Fibroblast of lung (primary cell): ENCODE results near the gene ZSCAN5C. TPM values are rescaled to one million over a fixed set of nuclear protein-coding genes. Genes with fewer than 3 reads are reported as not detected.

ENCODE experiments used
- DNase-seq, 2 donors: peaks; one replicate each; pipeline versions ENCODE4 v3.0.0 to v3.0.0-alpha.2; 2010; ENCODE audit warnings: low read depth in 2 of 2
- H2AFZ ChIP-seq: 2 replicates; pipeline ENCODE4 v1.5.1; 2012; ENCODE audit warnings: low read length, control low read depth, inconsistent platforms
- H3K27ac ChIP-seq: 2 replicates; pipeline ENCODE4 v1.5.1; 2011; ENCODE audit warnings: low read length, control low read depth; ENCODE audit not compliant: insufficient read depth
- H3K27me3 ChIP-seq: 2 replicates; pipeline ENCODE4 v1.5.1; 2011; ENCODE audit warnings: mild to moderate bottlenecking, low read length; ENCODE audit not compliant: control insufficient read depth, insufficient read depth
- H3K36me3 ChIP-seq: 2 replicates; pipeline ENCODE4 v1.5.1; 2011; ENCODE audit warnings: low read length; ENCODE audit not compliant: control insufficient read depth, insufficient read depth
- H3K4me1 ChIP-seq: 2 replicates; pipeline ENCODE4 v1.5.1; 2011; ENCODE audit warnings: low read length; ENCODE audit not compliant: control insufficient read depth, insufficient read depth; ENCODE audit errors: extremely low read depth
- H3K4me2 ChIP-seq: 2 replicates; pipeline ENCODE4 v1.5.1; 2011; ENCODE audit warnings: low read length, control low read depth; ENCODE audit not compliant: insufficient read depth; ENCODE audit errors: extremely low read depth
- H3K4me3 ChIP-seq, 4 experiments: fragments of 200-600 bp in 1 of 4; sonication (generic) in 1 of 4; replicated peaks in 1 of 4; 2 replicates each; pipeline ENCODE4 v1.5.1; 2011 to 2016; ENCODE audit warnings: low read length in 4 of 4, low read depth in 3 of 4, mild to moderate bottlenecking in 3 of 4, control low read depth in 2 of 4, inconsistent platforms in 1 of 4, mixed read lengths in 1 of 4; ENCODE audit not compliant: insufficient read depth in 1 of 4; ENCODE audit errors: control extremely low read depth in 1 of 4
- H3K79me2 ChIP-seq: 2 replicates; pipeline ENCODE4 v1.5.1; 2012; ENCODE audit warnings: mild to moderate bottlenecking, low read length, inconsistent platforms; ENCODE audit not compliant: control insufficient read depth, insufficient read depth
- H3K9ac ChIP-seq: 2 replicates; pipeline ENCODE4 v1.5.1; 2011; ENCODE audit warnings: mild to moderate bottlenecking, low read length, control low read depth; ENCODE audit not compliant: insufficient read depth
- H3K9me3 ChIP-seq: 2 replicates; pipeline ENCODE4 v1.5.1; 2012; ENCODE audit warnings: low read depth, low read length; ENCODE audit not compliant: control insufficient read depth, insufficient read depth
- H4K20me1 ChIP-seq: 2 replicates; pipeline ENCODE4 v1.5.1; 2011; ENCODE audit warnings: low read length; ENCODE audit not compliant: control insufficient read depth, insufficient read depth; ENCODE audit errors: extremely low read depth
- EZH2 ChIP-seq: IDR thresholded peaks from 2 replicates; pipeline ENCODE4 v1.5.1; 2012; ENCODE audit warnings: low read length, control low read depth, mild to moderate bottlenecking; ENCODE audit errors: missing control alignments
- polyA plus RNA-seq, 2 donors: library from polyadenylated mRNA; depleted of rRNA in 1 of 2; stranded (reverse) in 1 of 2; unstranded in 1 of 2; fragments of >200 nt; gene quantifications; 2 replicates each; pipeline ENCODE4 v1.2.1, GENCODE V29; 2011 to 2012; ENCODE audit warnings: missing spikeins in 1 of 2
- total RNA-seq: library from RNA; depleted of rRNA; stranded (reverse); fragments of >200 nt; gene quantifications from 2 replicates; pipeline ENCODE4 v1.2.1, GENCODE V29; 2014
- TF ChIP-seq, protein P1 (sequence below), 2 donors: IDR thresholded peaks in 1 of 2; conservative IDR thresholded peaks in 1 of 2; 1 replicate in 1 of 2; 2 replicates in 1 of 2; pipeline ENCODE4 v1.5.1; 2011 to 2012; ENCODE audit warnings: low read length in 2 of 2, control low read depth in 1 of 2, inconsistent platforms in 1 of 2, low read depth in 1 of 2, mild to moderate bottlenecking in 1 of 2

The ZSCAN5C gene
- total and polyA plus RNA-seq, 2 donors (not counting 1 experiment from before 2014, with no cell fraction given), result not detected

DNA sequence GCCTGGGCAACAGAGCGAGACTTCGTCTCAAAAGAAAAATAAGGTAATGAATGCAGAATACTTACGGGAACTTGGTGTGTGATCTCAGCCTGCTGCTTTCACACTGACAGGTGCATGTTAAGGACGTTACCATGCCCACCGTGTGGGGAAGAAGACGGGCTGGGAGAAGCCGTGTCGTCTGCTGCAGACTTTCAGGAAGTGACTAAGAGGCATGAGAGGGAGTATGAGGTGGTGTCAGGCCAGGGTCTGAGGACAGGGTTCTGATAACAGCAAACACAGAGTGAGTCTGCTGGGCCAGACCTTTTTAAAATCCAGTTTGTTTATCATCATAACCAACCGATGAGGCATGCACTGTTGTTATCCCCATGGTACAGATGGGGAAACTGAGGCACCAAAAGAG is 39.8 kb upstream of the ZSCAN5C start:
- TF ChIP-seq, protein P1, sequence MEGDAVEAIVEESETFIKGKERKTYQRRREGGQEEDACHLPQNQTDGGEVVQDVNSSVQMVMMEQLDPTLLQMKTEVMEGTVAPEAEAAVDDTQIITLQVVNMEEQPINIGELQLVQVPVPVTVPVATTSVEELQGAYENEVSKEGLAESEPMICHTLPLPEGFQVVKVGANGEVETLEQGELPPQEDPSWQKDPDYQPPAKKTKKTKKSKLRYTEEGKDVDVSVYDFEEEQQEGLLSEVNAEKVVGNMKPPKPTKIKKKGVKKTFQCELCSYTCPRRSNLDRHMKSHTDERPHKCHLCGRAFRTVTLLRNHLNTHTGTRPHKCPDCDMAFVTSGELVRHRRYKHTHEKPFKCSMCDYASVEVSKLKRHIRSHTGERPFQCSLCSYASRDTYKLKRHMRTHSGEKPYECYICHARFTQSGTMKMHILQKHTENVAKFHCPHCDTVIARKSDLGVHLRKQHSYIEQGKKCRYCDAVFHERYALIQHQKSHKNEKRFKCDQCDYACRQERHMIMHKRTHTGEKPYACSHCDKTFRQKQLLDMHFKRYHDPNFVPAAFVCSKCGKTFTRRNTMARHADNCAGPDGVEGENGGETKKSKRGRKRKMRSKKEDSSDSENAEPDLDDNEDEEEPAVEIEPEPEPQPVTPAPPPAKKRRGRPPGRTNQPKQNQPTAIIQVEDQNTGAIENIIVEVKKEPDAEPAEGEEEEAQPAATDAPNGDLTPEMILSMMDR (conservative IDR thresholded peaks at IDR 0.05 in 1 of 2, IDR thresholded peaks at IDR 0.05 in 1 of 2; ENCODE audit: low read depth in 1 of 2, low read length in 2 of 2), result no peak
- no peak for TF ChIP-seq EZH2

DNA sequence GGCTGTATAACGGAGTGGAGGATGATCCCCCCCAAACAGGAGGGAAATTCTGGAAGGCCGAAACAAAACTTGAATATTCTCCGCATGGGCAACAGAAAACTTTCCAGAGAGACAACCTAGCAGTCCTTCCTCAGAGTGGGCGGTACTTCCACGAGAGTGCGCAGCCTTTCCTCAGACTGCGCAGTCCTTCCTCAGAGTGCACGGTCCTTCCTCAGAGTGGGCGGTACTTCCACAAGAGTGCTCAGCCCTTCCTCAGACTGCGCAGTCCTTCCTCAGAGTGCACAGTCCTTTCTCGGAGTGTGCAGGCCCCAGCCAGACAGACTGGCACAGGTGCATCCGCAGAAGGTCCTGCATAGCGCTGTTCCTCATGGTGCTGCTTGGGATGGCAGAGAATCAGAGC is 39.0 kb upstream of the ZSCAN5C start:
- Histone ChIP-seq H3K27me3 (no peaks in the 10 kb centered on the region), H3K79me2 (no peaks in the 10 kb centered on the region), H3K4me1 (no peaks in the 10 kb centered on the region), H3K9me3 (no peaks in the 10 kb centered on the region), H3K4me3 (no peak overlapping the region), H2AFZ (no peak overlapping the region), H4K20me1 (no peaks in the 10 kb centered on the region), H3K27ac (no peak overlapping the region), H3K4me2 (no peak overlapping the region), H3K9ac (no peak overlapping the region), H3K36me3 (peaks cover 7% of the 10 kb centered on the region)
- DNase-seq, result no peak
- TF ChIP-seq EZH2, result no peak
- TF ChIP-seq, protein P1 (conservative IDR thresholded peaks at IDR 0.05 in 1 of 2, IDR thresholded peaks at IDR 0.05 in 1 of 2; ENCODE audit: low read depth in 1 of 2, low read length in 2 of 2), result no peak

More for the DNA sequence above, 39.8 kb upstream of the ZSCAN5C start:
- no peak overlapping the region for H2AFZ ChIP-seq
- peaks cover 7% of the 10 kb centered on the region for H3K36me3 ChIP-seq
- no peaks in the 10 kb centered on the region for H3K4me1 ChIP-seq
- no peaks in the 10 kb centered on the region for H3K27me3 ChIP-seq
- DNase-seq, result peak in 1 of 2 donors; percentile 26
- H3K79me2 ChIP-seq, result no peaks in the 10 kb centered on the region
- no peak overlapping the region for H3K27ac ChIP-seq
- H4K20me1 ChIP-seq, result no peaks in the 10 kb centered on the region
- H3K4me2 ChIP-seq, result no peak overlapping the region
- no peak overlapping the region for H3K9ac ChIP-seq
- H3K9me3 ChIP-seq, result no peaks in the 10 kb centered on the region
- H3K4me3 ChIP-seq, result no peak overlapping the region

DNA sequence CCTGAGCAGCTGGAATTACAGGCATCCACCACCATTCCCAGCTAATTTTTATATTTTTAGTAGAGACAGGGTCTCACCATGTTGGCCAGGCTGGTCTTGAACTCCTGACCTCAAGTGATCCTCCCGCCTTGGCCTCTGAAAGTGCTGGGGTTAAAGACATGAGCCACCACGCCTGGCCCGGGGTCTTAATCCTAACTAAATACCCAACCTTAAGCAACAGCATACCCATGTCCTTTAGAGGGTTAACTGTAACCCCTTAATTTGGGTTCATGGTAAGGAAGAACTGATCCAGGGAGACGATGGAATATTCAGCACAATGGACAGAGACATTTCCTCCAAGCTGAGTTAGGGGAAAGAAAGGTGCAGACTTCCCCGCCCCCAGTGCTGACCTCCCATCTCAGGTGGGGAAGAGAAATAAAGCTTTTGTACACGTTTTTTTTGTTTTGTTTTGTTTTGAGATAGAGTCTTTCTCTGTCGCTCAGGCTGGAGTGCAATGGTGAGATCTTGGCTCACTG is 35.0 kb upstream of the ZSCAN5C start:
- H3K4me1 ChIP-seq, result no peaks in the 10 kb centered on the region
- no peak overlapping the region for H3K27ac ChIP-seq
- H3K4me2 ChIP-seq, result no peak overlapping the region
- no peak overlapping the region for H3K9ac ChIP-seq
- TF ChIP-seq, protein P1 (conservative IDR thresholded peaks at IDR 0.05 in 1 of 2, IDR thresholded peaks at IDR 0.05 in 1 of 2; ENCODE audit: low read depth in 1 of 2, low read length in 2 of 2), result no peak
- TF ChIP-seq EZH2, result no peak
- H4K20me1 ChIP-seq, result no peaks in the 10 kb centered on the region
- H3K36me3 ChIP-seq, result no peaks in the 10 kb centered on the region
- no peaks in the 10 kb centered on the region for H3K79me2 ChIP-seq
- no peaks in the 10 kb centered on the region for H3K27me3 ChIP-seq
- DNase-seq, result no peak
- no peak overlapping the region for H3K4me3 ChIP-seq
- no peaks in the 10 kb centered on the region for H3K9me3 ChIP-seq
- H2AFZ ChIP-seq, result no peak overlapping the region
